NCI-H510A treated with DMSO at 0.1 percent for 48 hours (cell line): ENCODE measurements around the gene CEP85L.

Experiments
- DNase-seq: peaks from one replicate; lab custom pipeline; 2025; lab: John Stamatoyannopoulos, UW

The CEP85L gene

GRCh38 chr6:118621799-118622470, 29.5 kb downstream of the CEP85L start:
- no peak for DNase-seq

- no peak for DNase-seq
Observed at GRCh38 chr6:118620202-118620601, 31.2 kb downstream of the CEP85L start.

- peak; percentile 19 for DNase-seq
Observed at GRCh38 chr6:118618676-118619377, 32.6 kb downstream of the CEP85L start.

GRCh38 chr6:118617417-118617816, 34.0 kb downstream of the CEP85L start:
- no peak for DNase-seq

DNA sequence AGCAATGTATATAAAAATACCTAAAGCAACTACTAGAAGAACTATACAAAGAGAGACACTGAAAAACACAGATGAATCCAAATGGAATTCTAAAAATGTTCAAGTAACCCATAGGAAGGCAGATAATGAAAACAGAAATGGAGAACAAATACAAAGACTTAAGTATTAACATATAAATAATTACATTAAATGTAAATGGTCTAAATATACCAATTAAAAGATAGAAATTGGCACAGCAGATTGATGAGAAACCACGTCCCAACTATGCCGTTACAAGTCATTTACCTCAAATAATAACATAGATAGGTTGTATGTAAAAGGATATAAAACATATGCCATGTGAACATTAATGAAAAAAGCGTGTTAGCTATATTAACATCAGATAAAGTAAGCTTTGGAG, 40.1 kb downstream of the CEP85L start:
- no peak for DNase-seq

- no peak for DNase-seq
Observed at GRCh38 chr6:118606858-118607257, 44.5 kb downstream of the CEP85L start.

DNA sequence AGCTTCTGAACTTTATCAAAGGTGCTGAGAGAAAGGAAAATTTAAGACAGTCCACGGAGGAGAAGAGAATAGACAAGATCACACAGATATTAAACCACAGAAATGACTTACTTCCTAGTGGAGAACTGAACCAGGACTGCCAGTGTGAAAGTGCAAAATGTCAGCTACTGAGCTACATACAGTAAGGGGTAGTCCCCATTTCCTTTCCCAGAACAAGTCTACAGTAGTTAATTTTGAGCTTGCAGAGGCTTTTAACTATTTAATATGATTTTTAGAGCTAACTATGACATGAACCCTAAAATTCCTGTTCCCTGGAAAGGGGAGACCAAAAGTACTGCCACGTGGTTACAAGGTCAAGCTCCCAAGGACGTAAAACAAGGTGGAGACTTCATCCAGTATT, 45.1 kb downstream of the CEP85L start:
- no peak for DNase-seq

- no peak for DNase-seq
Observed at GRCh38 chr6:118603372-118603771, 48.0 kb downstream of the CEP85L start.

- no peak for DNase-seq
Observed at GRCh38 chr6:118602300-118602699, 49.1 kb downstream of the CEP85L start.

- no peak for DNase-seq
Observed at GRCh38 chr6:118598324-118598723, 53.1 kb downstream of the CEP85L start.

DNA sequence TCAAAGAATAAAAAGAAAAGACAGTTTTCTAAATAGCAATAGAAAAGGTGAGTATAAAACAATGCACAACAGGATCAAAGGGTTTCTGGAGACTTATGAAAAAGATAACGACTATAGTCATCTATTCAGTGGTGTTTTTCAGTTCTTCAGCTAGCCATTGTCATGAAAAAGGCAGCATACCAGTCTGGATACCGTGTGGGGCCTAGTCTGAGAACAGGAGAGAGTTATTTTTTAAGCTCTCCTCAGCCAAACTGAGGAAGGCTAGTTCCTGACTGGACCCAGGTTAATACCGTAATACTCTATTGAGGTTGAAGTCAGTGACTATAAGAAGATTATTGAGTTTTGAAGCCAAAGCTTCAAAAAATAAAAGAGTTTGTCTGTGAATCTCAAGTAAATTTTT, 53.8 kb downstream of the CEP85L start:
- DNase-seq, result no peak

DNA sequence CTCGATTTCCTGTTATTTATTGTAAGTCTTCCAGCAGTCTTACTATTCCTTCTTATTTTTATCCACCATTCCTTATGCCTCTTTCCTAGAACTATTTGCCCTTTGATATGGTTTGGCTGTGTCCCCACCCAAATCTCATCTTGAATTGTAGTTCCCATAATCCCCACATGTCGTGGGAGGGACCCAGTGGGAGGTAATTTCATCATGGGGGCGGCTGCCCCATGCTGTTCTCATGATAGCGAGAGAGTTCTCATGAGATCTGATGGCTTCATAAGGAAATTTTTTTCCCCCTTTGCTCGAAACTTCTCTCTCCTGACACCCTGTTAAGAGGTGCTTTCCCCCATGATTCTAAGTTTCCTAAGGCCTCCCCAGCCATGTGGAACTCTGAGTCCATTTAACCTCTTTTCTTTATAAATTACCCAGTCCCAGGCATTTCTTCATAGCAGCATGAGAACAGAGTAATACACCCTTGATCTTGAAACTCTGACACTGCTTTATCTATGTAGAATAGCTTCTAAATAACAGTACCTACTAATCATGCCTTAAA, 54.5 kb downstream of the CEP85L start:
- no peak for DNase-seq

GRCh38 chr6:118594877-118595276, 56.5 kb downstream of the CEP85L start:
- no peak for DNase-seq

GRCh38 chr6:118591897-118592296, 59.5 kb downstream of the CEP85L start:
- no peak for DNase-seq

DNA sequence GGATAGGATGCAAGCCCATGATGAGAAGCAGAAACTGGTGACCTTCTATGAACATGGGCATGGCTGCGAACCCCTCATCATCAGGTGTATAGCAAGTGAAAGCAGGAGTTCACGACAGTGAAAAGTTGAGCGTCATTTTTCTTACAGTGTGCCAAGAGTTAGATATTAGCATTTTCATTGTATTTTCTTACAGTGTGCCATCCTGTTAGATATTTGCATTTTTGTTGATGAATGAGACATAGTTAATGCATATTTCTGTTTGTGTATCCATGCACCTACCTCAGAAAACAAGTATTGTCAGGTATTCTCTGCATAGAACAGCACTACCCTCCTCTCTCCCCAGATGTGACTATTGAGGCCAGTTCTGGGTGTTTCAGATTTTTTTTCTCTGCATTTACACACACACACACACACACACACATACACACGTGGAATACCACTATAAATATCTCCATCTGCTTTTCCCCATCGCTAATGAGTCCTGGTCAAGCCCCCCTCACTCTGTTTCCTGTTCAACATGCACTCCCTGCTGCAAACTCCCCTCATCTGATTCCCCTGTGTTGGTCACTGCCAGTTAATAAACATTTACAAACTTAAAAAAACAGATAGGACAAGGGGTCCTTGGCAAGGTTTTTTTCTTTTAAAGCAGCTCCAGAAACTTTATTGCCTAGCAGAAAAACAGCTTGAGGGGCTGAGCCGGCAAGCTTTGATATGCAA, 61.6 kb downstream of the CEP85L start:
- no peak for DNase-seq

DNA sequence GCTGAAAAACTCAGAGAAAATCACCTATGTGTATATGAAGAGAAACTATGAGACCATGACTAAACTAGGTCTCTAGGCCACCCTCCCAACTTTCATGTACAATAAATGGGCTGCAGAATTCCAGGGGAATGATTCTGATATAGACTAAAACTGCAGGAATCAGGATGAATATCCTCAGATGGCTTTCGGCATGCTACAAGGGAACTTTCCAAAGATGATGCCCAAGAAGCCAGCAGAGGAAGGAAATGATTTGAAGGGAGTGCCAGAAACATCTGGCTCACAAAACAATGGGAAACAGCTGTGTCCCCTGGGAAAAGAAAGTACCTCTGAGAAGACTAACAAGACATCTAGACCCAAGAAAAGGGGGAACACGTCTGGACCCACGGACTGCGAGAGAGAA, 62.2 kb downstream of the CEP85L start:
- DNase-seq, result no peak

DNA sequence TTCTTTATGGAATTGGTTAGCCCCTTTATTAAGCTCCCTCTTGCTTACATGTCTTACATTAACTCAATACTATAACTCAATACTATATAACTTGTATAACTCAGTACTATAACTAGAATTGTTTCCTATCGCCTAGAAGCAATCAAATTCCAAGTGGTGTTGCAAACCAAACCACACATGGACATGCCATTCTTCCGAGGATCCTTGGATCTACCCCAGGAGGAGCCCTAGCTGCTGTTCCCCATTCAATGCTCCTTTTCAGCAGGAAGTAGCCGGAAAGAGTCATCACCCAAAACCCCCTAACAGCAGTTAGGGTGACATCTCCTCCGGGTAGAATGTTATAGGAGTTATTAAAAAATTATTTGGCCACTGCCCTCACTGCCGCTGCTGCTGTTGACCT, 62.8 kb downstream of the CEP85L start:
- DNase-seq, result no peak

- no peak for DNase-seq
Observed at GRCh38 chr6:118586746-118587485, 64.5 kb downstream of the CEP85L start.

DNA sequence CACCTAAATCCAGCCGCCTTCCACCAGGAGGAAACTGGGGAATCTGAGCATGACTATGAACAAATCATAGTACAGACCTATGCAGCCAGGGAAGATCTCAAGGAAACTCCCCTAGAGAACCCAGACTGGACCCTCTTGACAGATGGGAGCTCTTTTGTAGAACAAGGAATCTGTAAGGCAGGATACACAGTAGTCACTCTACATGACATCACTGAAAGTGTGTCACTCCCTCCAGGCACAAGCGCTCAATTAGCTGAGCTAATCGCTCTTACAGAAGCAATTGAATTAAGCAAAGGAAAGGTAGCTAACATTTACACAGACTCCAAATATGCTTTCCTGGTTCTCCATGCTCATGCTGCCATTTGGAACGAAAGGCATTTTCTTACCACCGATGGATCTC, 66.5 kb downstream of the CEP85L start:
- no peak for DNase-seq

- no peak for DNase-seq
Observed at GRCh38 chr6:118581489-118581959, 69.9 kb downstream of the CEP85L start.

DNA sequence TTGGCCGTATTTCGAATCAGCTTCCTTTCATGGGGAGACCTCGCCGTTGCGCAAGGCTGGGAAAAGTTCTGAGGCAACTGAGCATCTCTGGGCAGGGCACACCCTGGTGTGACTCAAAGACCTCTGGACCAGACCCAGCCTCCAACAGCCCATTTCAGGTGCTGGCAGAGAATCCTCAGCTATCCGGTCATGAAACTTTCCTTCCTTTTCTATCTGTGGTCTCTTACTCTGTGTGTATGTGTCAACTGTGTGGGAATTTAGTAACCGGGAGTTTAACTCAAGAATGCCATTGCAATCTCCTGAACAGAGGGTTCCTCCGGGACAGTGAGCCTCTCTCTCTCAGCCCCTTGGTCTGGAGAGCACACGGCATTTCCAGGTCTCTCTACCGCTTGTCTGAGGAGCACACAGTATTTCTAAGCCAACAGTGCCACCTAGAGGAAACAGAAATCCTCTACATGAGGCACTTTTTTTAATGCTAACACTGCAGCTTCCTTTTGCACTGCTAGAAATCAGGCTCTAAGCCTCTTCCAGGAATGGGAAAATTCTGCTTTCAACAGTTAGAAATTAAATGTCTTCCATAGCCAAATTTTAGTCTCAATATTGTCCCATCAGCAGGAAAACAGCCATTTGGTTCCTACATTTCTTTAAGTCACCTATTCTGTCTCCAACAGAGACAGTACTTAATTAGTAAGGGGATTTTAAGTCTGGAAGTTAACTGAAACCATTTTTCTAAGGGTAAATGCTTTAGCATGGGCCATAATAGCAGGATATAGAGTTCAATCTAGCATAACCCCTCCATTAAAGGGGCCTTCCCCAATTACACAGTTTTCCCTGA, 70.6 kb downstream of the CEP85L start:
- DNase-seq, result no peak
